Measurements from ENCODE around the gene GON4L. TPM values are rescaled to one million over a fixed set of nuclear protein-coding genes. Genes with fewer than 3 reads are reported as not detected.

GON4L gene
- total RNA-seq, 6 experiments from 2014 or later: 10.7 to 23.2 (median 20.1) TPM

- H3K4me1 ChIP-seq: no peaks in the 10 kb centered on the region
- H3K36me3 ChIP-seq: no peaks in the 10 kb centered on the region
- H3K9me3 ChIP-seq: no peaks in the 10 kb centered on the region
- 100% methylated on average over 2 of the region's 2 CpGs for WGBS (ENCODE audit: insufficient coverage, low coverage, low lambda C conversion rate, missing lambda C conversion rate)
- no peak overlapping the region for H3K4me3 ChIP-seq
- TF ChIP-seq POLR2A (IDR thresholded peaks at IDR 0.05) (no peak), CTCF (IDR thresholded peaks at IDR 0.05) (no peak)
- no peak for ATAC-seq
- H3K27me3 ChIP-seq: no peaks in the 10 kb centered on the region
- DNase-seq: no peak
- intact Hi-C loops (cut with DNase I): no loop called here
- no peak overlapping the region for H3K27ac ChIP-seq
Observed at GRCh38 chr1:155880251-155880650, 23.2 kb upstream of the GON4L start.

GRCh38 chr1:155877945-155878344 is 20.9 kb upstream of the GON4L start:
- H3K9me3 ChIP-seq: no peaks in the 10 kb centered on the region
- no peaks in the 10 kb centered on the region for H3K27me3 ChIP-seq
- TF ChIP-seq CTCF (IDR thresholded peaks at IDR 0.05) (no peak), POLR2A (IDR thresholded peaks at IDR 0.05) (no peak)
- H3K36me3 ChIP-seq: no peaks in the 10 kb centered on the region
- intact Hi-C loops (cut with DNase I): no loop called here
- DNase-seq (no peak), ATAC-seq (no peak)
- no peak overlapping the region for H3K27ac ChIP-seq
- 67% methylated on average over 1 of the region's 2 CpGs for WGBS (ENCODE audit: insufficient coverage, low coverage, low lambda C conversion rate, missing lambda C conversion rate)
- no peaks in the 10 kb centered on the region for H3K4me1 ChIP-seq
- no peak overlapping the region for H3K4me3 ChIP-seq

GRCh38 chr1:155873860-155874259 is 16.8 kb upstream of the GON4L start:
- ATAC-seq (no peak), DNase-seq (no peak)
- Histone ChIP-seq H3K4me1 (no peaks in the 10 kb centered on the region), H3K4me3 (no peak overlapping the region), H3K27me3 (no peaks in the 10 kb centered on the region), H3K9me3 (no peaks in the 10 kb centered on the region), H3K36me3 (no peaks in the 10 kb centered on the region), H3K27ac (no peak overlapping the region)
- WGBS (ENCODE audit: insufficient coverage, low coverage, low lambda C conversion rate, missing lambda C conversion rate): 69% methylated on average over 3 of the region's 9 CpGs
- TF ChIP-seq CTCF (IDR thresholded peaks at IDR 0.05) (no peak), POLR2A (IDR thresholded peaks at IDR 0.05) (no peak)
- intact Hi-C loops (cut with DNase I): no loop called here

- Histone ChIP-seq H3K4me1 (no peaks in the 10 kb centered on the region), H3K36me3 (no peaks in the 10 kb centered on the region), H3K9me3 (no peaks in the 10 kb centered on the region), H3K27ac (no peak overlapping the region), H3K4me3 (no peak overlapping the region), H3K27me3 (no peaks in the 10 kb centered on the region)
- ATAC-seq (no peak), DNase-seq (no peak)
- TF ChIP-seq CTCF (IDR thresholded peaks at IDR 0.05) (no peak), POLR2A (IDR thresholded peaks at IDR 0.05) (no peak)
- intact Hi-C loops (cut with DNase I): no loop called here
- 76% methylated on average over 5 of the region's 5 CpGs for WGBS (ENCODE audit: insufficient coverage, low coverage, low lambda C conversion rate, missing lambda C conversion rate)
Observed at GRCh38 chr1:155872527-155872926, 15.5 kb upstream of the GON4L start.

- Histone ChIP-seq H3K4me3 (no peak overlapping the region), H3K27ac (no peak overlapping the region), H3K9me3 (no peaks in the 10 kb centered on the region), H3K4me1 (no peaks in the 10 kb centered on the region), H3K36me3 (no peaks in the 10 kb centered on the region), H3K27me3 (no peaks in the 10 kb centered on the region)
- no peak for TF ChIP-seq CTCF (IDR thresholded peaks at IDR 0.05)
- TF ChIP-seq POLR2A (IDR thresholded peaks at IDR 0.05): no peak
- intact Hi-C loops (cut with DNase I): no loop called here
- WGBS (ENCODE audit: insufficient coverage, low coverage, low lambda C conversion rate, missing lambda C conversion rate): 80% methylated on average over 1 of the region's 1 CpG
- ATAC-seq (no peak), DNase-seq (no peak)
Observed at GRCh38 chr1:155871390-155871789, 14.4 kb upstream of the GON4L start.
